GM18909 (cell line): ENCODE results near the gene KIRREL3.

Source experiments
- ATAC-seq: cut with Tn5 transposase; IDR thresholded peaks from one replicate; pipeline ENCODE4 v1.9.1; 2021; ENCODE audit warnings: mild to moderate bottlenecking; ENCODE audit not compliant: unreplicated experiment, poor library complexity

The KIRREL3 gene

GRCh38 chr11:126468102-126468521 lies 532.5 kb downstream of the KIRREL3 start:
- no peak for ATAC-seq

GRCh38 chr11:126467471-126467870 lies 533.1 kb downstream of the KIRREL3 start:
- no peak for ATAC-seq

- no peak for ATAC-seq
Observed at GRCh38 chr11:126467046-126467370, 533.6 kb downstream of the KIRREL3 start.

- no peak for ATAC-seq
Observed at GRCh38 chr11:126466236-126467045, 534.1 kb downstream of the KIRREL3 start.

- peak; percentile 83 for ATAC-seq
Observed at GRCh38 chr11:126465573-126466188, 534.9 kb downstream of the KIRREL3 start.

- ATAC-seq = no peak
Observed at GRCh38 chr11:126464796-126465195, 535.8 kb downstream of the KIRREL3 start.

- no peak for ATAC-seq
Observed at GRCh38 chr11:126462422-126462821, 538.1 kb downstream of the KIRREL3 start.

- no peak for ATAC-seq
Observed at GRCh38 chr11:126461996-126462395, 538.6 kb downstream of the KIRREL3 start.

- no peak for ATAC-seq
Observed at GRCh38 chr11:126461096-126461440, 539.5 kb downstream of the KIRREL3 start.

GRCh38 chr11:126460417-126461095 lies 540.0 kb downstream of the KIRREL3 start:
- no peak for ATAC-seq

GRCh38 chr11:126459691-126460281 lies 540.8 kb downstream of the KIRREL3 start:
- no peak for ATAC-seq

GRCh38 chr11:126457817-126458216 lies 542.8 kb downstream of the KIRREL3 start:
- no peak for ATAC-seq

GRCh38 chr11:126456783-126457542 lies 543.6 kb downstream of the KIRREL3 start:
- no peak for ATAC-seq

- ATAC-seq = no peak
Observed at GRCh38 chr11:126456089-126456488, 544.5 kb downstream of the KIRREL3 start.

GRCh38 chr11:126452241-126453101 lies 548.1 kb downstream of the KIRREL3 start:
- ATAC-seq = no peak

- no peak for ATAC-seq
Observed at GRCh38 chr11:126451211-126451802, 549.3 kb downstream of the KIRREL3 start.

GRCh38 chr11:126450806-126451205 lies 549.8 kb downstream of the KIRREL3 start:
- ATAC-seq = no peak

GRCh38 chr11:126450198-126450597 lies 550.4 kb downstream of the KIRREL3 start:
- ATAC-seq = no peak

GRCh38 chr11:126446581-126446980 lies 554.0 kb downstream of the KIRREL3 start:
- ATAC-seq = no peak
